Measurements from ENCODE around the gene RRH. TPM values are rescaled to one million over a fixed set of nuclear protein-coding genes. Genes with fewer than 3 reads are reported as not detected.
"Not testable (repeated sequence)": the region's sequence is repeated elsewhere in the genome, so short reads cannot be mapped to it uniquely, and the experiment has no call there.

RRH gene
- total RNA-seq, 1 experiment from 2014 or later, result not detected

GRCh38 chr4:109820563-109820962 lies 7.2 kb upstream of the RRH start:
- DNase-seq (ENCODE audit: low read depth), result no peak
- in situ Hi-C loops (cut with HindIII; ENCODE audit: low pct_unique_long_range_greater_than_20kb, low sequenced_read_pairs), result loop anchor here (25.0 kb wide), 1 partner anchor 383 kb away; the partner anchor contains the start of gene SEC24B

GRCh38 chr4:109821185-109821584 lies 6.6 kb upstream of the RRH start:
- DNase-seq (ENCODE audit: low read depth), result no peak
- in situ Hi-C loops (cut with HindIII; ENCODE audit: low pct_unique_long_range_greater_than_20kb, low sequenced_read_pairs), result loop anchor here (25.0 kb wide), 1 partner anchor 384 kb away; the partner anchor contains the start of gene SEC24B

GRCh38 chr4:109826719-109827118 lies 1.1 kb upstream of the RRH start:
- no peak for DNase-seq (ENCODE audit: low read depth)
- in situ Hi-C loops (cut with HindIII; ENCODE audit: low pct_unique_long_range_greater_than_20kb, low sequenced_read_pairs), result no loop called here

GRCh38 chr4:109833756-109834155 lies 6.0 kb downstream of the RRH start:
- no peak for DNase-seq (ENCODE audit: low read depth)
- in situ Hi-C loops (cut with HindIII; ENCODE audit: low pct_unique_long_range_greater_than_20kb, low sequenced_read_pairs), result no loop called here

DNA sequence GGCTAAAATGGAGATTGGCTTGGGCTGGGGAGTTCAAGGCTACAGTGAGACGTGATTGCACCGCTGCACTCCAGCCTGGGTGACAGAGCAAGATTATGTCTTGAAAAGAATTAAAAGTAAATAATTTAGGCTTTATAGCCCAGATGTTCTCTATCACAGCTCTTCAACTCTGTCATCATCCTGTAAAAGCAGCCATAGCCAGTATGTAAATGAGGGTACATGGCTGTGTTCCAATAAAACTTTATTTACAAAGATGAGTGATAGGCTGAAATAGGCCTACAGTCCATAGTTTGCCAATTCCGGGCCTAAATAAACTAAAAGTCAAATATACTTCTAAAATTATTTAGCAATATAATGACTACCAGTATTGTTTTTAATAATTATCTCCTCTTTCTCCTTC lies 9.2 kb downstream of the RRH start:
- no peak for DNase-seq (ENCODE audit: low read depth)
- in situ Hi-C loops (cut with HindIII; ENCODE audit: low pct_unique_long_range_greater_than_20kb, low sequenced_read_pairs), result no loop called here

DNA sequence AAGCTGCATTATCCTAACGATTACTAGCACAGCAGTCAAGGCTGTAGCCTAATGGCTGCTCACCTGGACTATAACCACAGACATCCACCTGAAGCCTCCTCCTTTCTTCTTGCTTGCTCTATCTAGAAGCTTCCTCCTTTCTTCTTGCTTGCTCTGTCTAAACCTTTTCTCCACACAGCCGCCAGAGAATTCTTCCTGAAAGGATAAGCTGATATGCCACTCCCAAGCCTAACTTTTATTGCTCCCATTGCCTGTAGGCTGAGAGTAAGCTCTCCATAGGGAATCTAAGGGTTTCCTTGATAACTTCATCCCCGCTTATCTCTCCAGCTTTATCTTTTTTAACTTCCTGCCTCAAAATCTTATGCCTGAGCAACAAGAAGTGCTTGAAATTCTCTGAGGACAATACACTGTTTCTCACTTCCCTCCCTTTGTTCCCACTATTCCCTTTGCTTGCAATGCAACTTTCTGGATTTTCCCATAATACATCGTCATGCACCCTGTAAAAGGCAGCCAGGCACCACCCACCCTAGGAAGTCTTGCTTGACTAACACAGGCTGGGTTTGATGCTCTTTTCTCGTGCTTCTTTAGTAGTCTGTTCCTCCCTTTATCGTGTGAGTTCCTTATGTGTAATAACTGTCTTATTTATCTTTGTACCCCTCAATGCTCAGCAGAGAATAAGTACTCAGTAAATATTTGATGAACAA lies 18.8 kb downstream of the RRH start:
- in situ Hi-C loops (cut with HindIII; ENCODE audit: low pct_unique_long_range_greater_than_20kb, low sequenced_read_pairs), result no loop called here
- DNase-seq (ENCODE audit: low read depth), result no peak

GRCh38 chr4:109847896-109848442 lies 20.2 kb downstream of the RRH start, which contains the start of gene LRIT3:
LRIT3 (plus strand) TSS chr4:109848107; CDS start chr4:109848202, 95 bp downstream.
- in situ Hi-C loops (cut with HindIII; ENCODE audit: low pct_unique_long_range_greater_than_20kb, low sequenced_read_pairs), result no loop called here

DNA sequence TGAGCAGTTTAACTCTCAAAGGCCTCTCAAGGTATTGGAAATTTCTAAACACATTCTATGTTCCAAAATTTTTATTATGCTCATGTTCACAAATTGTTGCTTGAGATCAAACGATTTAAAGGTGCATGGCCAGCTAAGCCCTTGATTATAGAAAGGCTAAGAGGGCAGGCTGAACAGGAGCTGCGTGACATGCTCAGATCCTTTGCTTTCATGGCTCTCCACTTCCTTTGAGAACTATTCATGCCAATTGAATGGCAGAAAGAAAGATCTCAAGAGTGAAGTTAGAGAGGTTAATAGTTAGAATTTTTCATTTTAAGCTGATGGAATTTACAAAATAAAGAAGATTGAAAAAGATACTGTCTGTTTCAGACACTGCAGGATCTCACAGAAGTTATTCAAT lies 20.7 kb downstream of the RRH start:
- in situ Hi-C loops (cut with HindIII; ENCODE audit: low pct_unique_long_range_greater_than_20kb, low sequenced_read_pairs), result no loop called here

More at GRCh38 chr4:109847896-109848442, 20.2 kb downstream of the RRH start, which contains the start of gene LRIT3:
- no peak for DNase-seq (ENCODE audit: low read depth)

DNA sequence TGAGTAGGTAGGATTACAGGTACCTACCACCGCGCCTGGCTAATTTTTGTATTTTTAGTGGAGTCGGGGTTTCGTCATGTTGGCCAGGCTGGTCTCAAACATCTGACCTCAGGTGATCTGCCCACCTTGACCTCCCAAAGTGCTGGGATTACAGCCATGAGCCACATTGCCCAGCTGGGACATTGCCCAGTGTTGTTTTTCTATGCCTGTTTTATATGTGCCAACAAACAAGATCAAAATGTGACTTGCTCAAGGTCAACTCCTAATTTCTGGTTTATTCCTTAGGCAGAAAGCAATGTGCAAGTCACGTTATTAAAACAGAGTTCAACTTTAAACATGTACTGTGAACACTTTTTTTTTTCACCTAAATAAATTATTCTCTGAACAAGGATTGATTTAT lies 22.8 kb downstream of the RRH start:
- no peak for DNase-seq (ENCODE audit: low read depth)
- in situ Hi-C loops (cut with HindIII; ENCODE audit: low pct_unique_long_range_greater_than_20kb, low sequenced_read_pairs), result no loop called here

More for the DNA sequence above, 20.7 kb downstream of the RRH start:
- no peak for DNase-seq (ENCODE audit: low read depth)

GRCh38 chr4:109859426-109860300 lies 31.9 kb downstream of the RRH start:
- in situ Hi-C loops (cut with HindIII; ENCODE audit: low pct_unique_long_range_greater_than_20kb, low sequenced_read_pairs); DNase-seq (ENCODE audit: low read depth): not testable (repeated sequence)

DNA sequence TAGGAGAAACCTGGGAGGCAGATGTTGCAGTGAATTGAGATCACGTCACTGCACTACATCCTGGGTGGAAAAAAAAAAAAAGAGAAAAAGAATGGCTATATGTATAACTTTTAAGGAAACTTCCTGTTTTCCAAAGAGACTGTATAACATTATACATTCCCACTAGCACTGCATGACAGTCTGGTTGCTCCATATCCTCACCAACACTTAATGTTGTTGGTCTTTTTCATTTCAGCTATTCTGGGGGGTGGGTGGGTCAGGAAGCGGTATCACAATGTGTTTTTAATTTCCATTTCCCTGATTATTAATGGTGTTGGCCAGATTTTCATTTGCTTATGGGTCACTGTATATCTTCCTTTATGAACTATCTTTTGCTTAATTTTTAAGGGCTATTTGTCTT lies 33.5 kb downstream of the RRH start:
- in situ Hi-C loops (cut with HindIII; ENCODE audit: low pct_unique_long_range_greater_than_20kb, low sequenced_read_pairs), result no loop called here
- no peak for DNase-seq (ENCODE audit: low read depth)

DNA sequence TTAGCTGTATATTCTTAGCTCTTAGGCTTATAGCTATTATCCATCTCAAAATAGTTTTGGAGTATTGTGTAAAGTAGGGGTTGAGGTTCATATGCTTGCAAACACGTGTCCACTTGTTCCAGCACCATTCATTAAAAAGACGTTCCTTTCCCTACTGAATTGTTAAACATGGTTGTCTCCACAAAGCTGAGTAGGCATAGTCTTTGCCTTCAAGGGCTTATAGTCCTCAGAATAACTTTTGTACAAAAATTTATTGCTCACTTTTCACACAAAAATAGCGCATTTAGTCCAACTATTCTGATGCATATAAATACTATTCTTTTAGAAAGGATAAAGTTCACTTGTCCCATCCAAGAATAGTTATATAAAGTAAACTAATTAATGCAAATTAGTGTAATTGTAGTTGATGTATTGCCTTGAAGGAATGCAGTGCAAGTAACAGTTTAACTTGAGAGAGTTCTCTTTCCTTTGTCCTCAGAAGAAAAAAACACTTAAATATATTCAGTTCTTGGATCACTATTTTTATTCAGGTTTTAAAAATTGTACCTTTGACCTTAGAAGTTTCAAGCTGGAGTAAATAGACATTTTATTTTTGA lies 34.2 kb downstream of the RRH start:
- in situ Hi-C loops (cut with HindIII; ENCODE audit: low pct_unique_long_range_greater_than_20kb, low sequenced_read_pairs), result no loop called here

GRCh38 chr4:109864134-109864533 lies 36.4 kb downstream of the RRH start:
- in situ Hi-C loops (cut with HindIII; ENCODE audit: low pct_unique_long_range_greater_than_20kb, low sequenced_read_pairs), result no loop called here

More for the DNA sequence above, 34.2 kb downstream of the RRH start:
- DNase-seq (ENCODE audit: low read depth), result no peak

GRCh38 chr4:109870061-109870460 lies 42.3 kb downstream of the RRH start:
- in situ Hi-C loops (cut with HindIII; ENCODE audit: low pct_unique_long_range_greater_than_20kb, low sequenced_read_pairs), result no loop called here
- DNase-seq (ENCODE audit: low read depth), result no peak

More at GRCh38 chr4:109864134-109864533, 36.4 kb downstream of the RRH start:
- DNase-seq (ENCODE audit: low read depth), result no peak

DNA sequence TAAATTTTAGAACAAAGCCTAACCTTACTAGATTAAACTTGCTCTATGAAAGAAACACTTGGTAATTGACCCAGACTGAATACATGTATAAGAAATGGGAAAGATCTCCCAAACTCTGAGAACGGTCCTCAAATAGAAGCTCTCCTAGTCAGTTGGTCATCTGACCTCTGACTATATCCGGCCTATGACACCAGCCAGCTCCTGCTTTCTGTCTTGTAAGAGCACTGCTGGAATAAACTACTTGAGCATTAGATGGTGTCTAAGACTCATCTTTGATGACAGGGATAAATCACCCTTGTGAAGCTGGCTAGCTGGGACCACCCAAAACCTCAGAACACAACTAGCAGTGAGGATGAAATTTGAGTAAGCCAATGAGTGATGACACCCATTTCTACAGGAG lies 44.3 kb downstream of the RRH start:
- in situ Hi-C loops (cut with HindIII; ENCODE audit: low pct_unique_long_range_greater_than_20kb, low sequenced_read_pairs), result no loop called here
- DNase-seq (ENCODE audit: low read depth), result no peak

- in situ Hi-C loops (cut with HindIII; ENCODE audit: low pct_unique_long_range_greater_than_20kb, low sequenced_read_pairs), result no loop called here
- DNase-seq (ENCODE audit: low read depth), result no peak
Observed at GRCh38 chr4:109872950-109873656, 45.3 kb downstream of the RRH start.

DNA sequence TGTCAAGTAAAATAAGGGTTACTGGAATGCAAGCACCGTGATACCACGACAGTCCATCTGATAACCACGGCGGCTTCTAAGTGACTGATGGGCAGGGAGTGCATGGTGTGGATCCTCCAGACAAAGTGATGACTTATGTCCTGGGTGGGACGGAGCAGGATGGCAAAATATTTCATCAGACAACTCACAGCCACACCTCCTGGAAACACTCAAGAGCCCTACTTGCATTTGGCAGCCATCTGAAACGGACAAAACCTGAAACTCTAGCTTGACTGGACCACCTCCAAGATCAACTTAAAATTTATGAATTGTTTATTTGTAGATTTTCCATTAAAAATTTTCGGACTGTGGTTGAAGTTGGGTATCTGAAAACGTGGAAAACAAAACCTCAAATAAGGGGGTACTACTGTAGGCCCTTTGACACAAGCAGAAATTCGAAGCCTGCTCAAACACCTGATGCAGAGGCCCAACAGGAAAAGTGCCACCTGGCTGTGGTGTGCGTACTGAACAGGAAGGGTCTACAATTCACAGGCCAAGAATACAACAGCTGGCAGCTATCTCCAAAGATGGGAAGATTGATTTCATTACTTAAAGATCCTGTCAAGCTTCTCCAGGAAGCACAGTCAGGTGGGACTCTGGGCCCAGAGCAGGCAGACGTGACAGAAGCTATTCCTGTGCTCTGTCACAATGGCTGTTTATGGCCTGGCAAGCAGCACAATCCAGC lies 46.2 kb downstream of the RRH start:
- in situ Hi-C loops (cut with HindIII; ENCODE audit: low pct_unique_long_range_greater_than_20kb, low sequenced_read_pairs), result no loop called here
- no peak for DNase-seq (ENCODE audit: low read depth)

Data from Caki2 (cell line).